Loucy (cell line): ENCODE data around the gene HSPBP1.
A peak's percentile ranks its signal among the peaks of the same experiment; 100 is the strongest.

Experiments
- H2AFZ ChIP-seq: fragments of 200-600 bp; sonication (generic); 2 replicates; pipeline ENCODE4 v1.6.0; 2016; ENCODE audit warnings: antibody characterized with exemption, mild to moderate bottlenecking, low read length, moderate library complexity
- H3F3A ChIP-seq: fragments of 200-600 bp; 2 replicates; pipeline ENCODE4 v1.6.0; 2016; ENCODE audit warnings: antibody characterized with exemption, low read depth, mild to moderate bottlenecking
- H3K27me3 ChIP-seq: fragments of 200-600 bp; sonication (generic); 2 replicates; pipeline ENCODE4 v1.6.1; 2014; ENCODE audit warnings: low read length, mild to moderate bottlenecking; ENCODE audit not compliant: insufficient read depth, poor library complexity, severe bottlenecking
- H3K36me3 ChIP-seq: fragments of 200-600 bp; sonication (generic); 2 replicates; pipeline ENCODE4 v1.6.1; 2016; ENCODE audit warnings: low read length; ENCODE audit not compliant: insufficient read depth
- H3K4me1 ChIP-seq: fragments of 200-600 bp; sonication (generic); 2 replicates; pipeline ENCODE4 v1.5.1; 2014; ENCODE audit warnings: low read length, mild to moderate bottlenecking; ENCODE audit not compliant: insufficient read depth, poor library complexity, severe bottlenecking
- H3K4me2 ChIP-seq: fragments of 200-600 bp; sonication (generic); 2 replicates; pipeline ENCODE4 v1.6.0; 2014; ENCODE audit warnings: antibody characterized with exemption, low read length, low read depth, mild to moderate bottlenecking; ENCODE audit not compliant: poor library complexity, severe bottlenecking
- H3K4me3 ChIP-seq: fragments of 200-600 bp; sonication (generic); 2 replicates; pipeline ENCODE4 v1.5.1; 2014; ENCODE audit warnings: low read length, mild to moderate bottlenecking, mixed read lengths; ENCODE audit not compliant: poor library complexity, severe bottlenecking
- H3K79me2 ChIP-seq: fragments of 200-600 bp; sonication (generic); 2 replicates; pipeline ENCODE4 v1.6.1; 2014; ENCODE audit warnings: low read length; ENCODE audit not compliant: insufficient read depth
- H3K9ac ChIP-seq: fragments of 200-600 bp; sonication (generic); 2 replicates; pipeline ENCODE4 v1.6.0; 2014; ENCODE audit warnings: mild to moderate bottlenecking, low read depth, low read length, moderate library complexity; ENCODE audit not compliant: poor library complexity, severe bottlenecking
- H3K9me2 ChIP-seq: fragments of 200-600 bp; sonication (generic); replicated peaks from 2 replicates; pipeline ENCODE4 v1.6.1; 2016; ENCODE audit warnings: low read depth, low read length, mixed read lengths
- H3K9me3 ChIP-seq: fragments of 200-600 bp; sonication (generic); 2 replicates; pipeline ENCODE4 v1.6.1; 2014; ENCODE audit warnings: mild to moderate bottlenecking, antibody characterized with exemption, low read length, low read depth; ENCODE audit not compliant: insufficient read depth
- H4K20me1 ChIP-seq: fragments of 200-600 bp; sonication (generic); 2 replicates; pipeline ENCODE4 v1.6.0; 2014; ENCODE audit warnings: antibody characterized with exemption, low read length, mild to moderate bottlenecking; ENCODE audit not compliant: insufficient read depth, poor library complexity, severe bottlenecking
- CTCF ChIP-seq: fragments of 200-600 bp; sonication (generic); conservative IDR thresholded peaks from 2 replicates; pipeline ENCODE4 v1.5.1; 2014; ENCODE audit warnings: mild to moderate bottlenecking, antibody characterized with exemption, low read length
- EZH2phosphoT487 ChIP-seq: fragments of 200-600 bp; IDR thresholded peaks from 2 replicates; pipeline ENCODE4 v1.6.1; 2018; ENCODE audit warnings: antibody characterized with exemption, mild to moderate bottlenecking, moderate library complexity, borderline replicate concordance

Gene HSPBP1

GRCh38 chr19:55254625-55254977 lies 25.3 kb downstream of the HSPBP1 start:
- Histone ChIP-seq H4K20me1 (peaks cover 49% of the 10 kb centered on the region), H3K4me1 (peaks cover 61% of the 10 kb centered on the region), H3K9me2 (no peaks in the 10 kb centered on the region), H2AFZ (no peak overlapping the region), H3K27me3 (no peaks in the 10 kb centered on the region), H3K36me3 (peaks cover 16% of the 10 kb centered on the region; the same call in 1 of the 2 replicates), H3K4me3 (peak overlapping the region; percentile 89), H3F3A (peaks cover 28% of the 10 kb centered on the region), H3K4me2 (peak overlapping the region; percentile 97), H3K9me3 (no peaks in the 10 kb centered on the region), H3K79me2 (peaks cover 87% of the 10 kb centered on the region), H3K9ac (peak overlapping the region; percentile 100)
- no peak for TF ChIP-seq CTCF
- no peak for TF ChIP-seq EZH2phosphoT487

DNA sequence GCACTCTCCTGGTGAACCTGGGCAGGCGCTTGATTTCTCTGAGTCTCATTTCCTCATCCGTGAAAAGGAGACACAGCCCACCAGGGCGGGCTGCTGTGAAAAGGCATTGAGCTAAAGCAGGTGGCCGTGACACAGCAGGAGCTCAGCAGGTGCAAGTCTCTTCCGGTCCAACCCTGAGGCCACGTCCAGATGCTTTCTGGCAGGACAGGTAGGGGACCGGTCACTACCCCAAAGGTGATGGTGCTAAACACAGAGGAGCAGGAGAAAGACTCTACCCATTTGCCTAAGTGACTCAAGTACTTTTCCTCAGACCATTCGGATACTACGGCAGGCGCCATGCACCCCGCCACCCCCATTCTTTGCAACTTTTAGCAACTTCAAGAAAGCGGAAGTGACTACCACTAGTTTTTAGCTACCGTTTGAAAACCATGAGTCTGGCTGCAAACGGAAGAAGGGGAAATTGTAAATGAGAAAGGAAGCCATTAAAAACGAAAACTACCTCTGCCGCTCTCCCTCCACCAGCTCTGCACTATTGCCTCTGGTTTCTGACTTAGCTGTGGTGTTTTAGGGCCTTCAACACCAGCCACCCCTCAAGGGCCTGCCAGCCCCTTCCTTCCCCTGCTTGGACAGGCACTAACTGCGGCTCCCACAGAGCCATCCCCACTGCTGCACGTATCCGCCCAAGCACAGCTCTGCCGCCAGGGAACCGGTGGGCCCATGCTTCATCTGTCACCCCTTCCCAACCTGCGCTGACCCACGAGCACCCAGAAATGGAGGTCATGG lies 25.9 kb downstream of the HSPBP1 start:
- H3K4me2 ChIP-seq: peak overlapping the region; percentile 97
- peaks cover 93% of the 10 kb centered on the region for H3K79me2 ChIP-seq
- no peaks in the 10 kb centered on the region for H3K9me3 ChIP-seq
- H3K4me1 ChIP-seq: peaks cover 60% of the 10 kb centered on the region
- peak overlapping the region; percentile 100 for H3K9ac ChIP-seq
- TF ChIP-seq CTCF: no peak
- no peak for TF ChIP-seq EZH2phosphoT487
- peaks cover 19% of the 10 kb centered on the region; the same call in 1 of the 2 replicates for H3K36me3 ChIP-seq
- H4K20me1 ChIP-seq: peaks cover 54% of the 10 kb centered on the region
- peak overlapping the region; percentile 89 for H3K4me3 ChIP-seq
- no peaks in the 10 kb centered on the region for H3K27me3 ChIP-seq
- no peak overlapping the region for H2AFZ ChIP-seq
- no peaks in the 10 kb centered on the region for H3K9me2 ChIP-seq
- peaks cover 25% of the 10 kb centered on the region for H3F3A ChIP-seq

DNA sequence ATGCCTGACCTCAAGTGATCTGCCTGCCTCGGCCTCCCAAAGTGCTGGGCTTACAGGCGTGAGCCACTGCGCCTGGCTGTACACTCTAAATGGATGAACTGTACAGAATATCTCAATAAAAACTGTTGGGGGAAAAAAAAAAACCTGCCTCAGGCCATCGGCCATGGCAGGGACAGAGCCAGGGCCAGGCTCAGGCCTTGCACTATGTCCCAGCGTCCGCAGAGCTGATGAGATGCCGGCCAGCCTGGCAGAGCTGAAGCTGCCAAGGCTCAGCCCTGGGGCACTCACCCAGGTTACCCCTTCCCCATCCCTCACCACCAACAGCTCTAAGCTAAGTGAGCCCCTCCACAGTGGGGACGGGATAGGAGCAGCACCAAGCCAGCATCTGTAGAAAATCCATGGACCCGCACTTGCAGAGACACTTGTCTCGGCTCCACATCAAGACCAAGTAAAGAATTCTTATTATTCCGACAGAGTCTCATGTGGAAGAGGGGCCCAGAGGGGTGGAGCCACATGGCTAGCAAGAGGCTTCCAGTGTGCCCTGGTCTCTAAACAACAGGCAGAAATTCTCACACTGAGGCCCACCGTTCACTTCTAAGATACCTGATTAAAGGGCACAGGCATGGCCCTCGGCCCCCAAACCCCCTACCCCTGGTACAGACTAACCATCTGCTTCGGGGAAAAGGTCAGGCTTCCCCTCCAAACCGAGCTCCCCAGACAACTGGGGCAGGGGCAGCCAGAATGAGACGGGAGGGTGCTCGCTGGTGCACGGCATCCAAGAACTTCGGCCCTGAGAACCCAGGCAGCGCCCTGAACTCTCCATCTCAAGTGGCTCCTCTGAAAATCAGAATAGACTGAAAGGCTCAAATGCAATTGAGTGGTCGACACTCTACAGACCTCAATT lies 26.9 kb downstream of the HSPBP1 start:
- Histone ChIP-seq H3K4me3 (peak overlapping the region; percentile 89), H3F3A (peaks cover 25% of the 10 kb centered on the region), H3K4me2 (peak overlapping the region; percentile 97), H3K27me3 (no peaks in the 10 kb centered on the region), H3K36me3 (peaks cover 29% of the 10 kb centered on the region; the same call in 1 of the 2 replicates), H3K4me1 (peaks cover 70% of the 10 kb centered on the region), H4K20me1 (peaks cover 63% of the 10 kb centered on the region), H2AFZ (no peak overlapping the region), H3K9me2 (no peaks in the 10 kb centered on the region), H3K79me2 (peaks cover 95% of the 10 kb centered on the region), H3K9me3 (no peaks in the 10 kb centered on the region), H3K9ac (peak overlapping the region; percentile 100)
- TF ChIP-seq EZH2phosphoT487 (no peak), CTCF (no peak)
